ENCODE measurements around the gene TAF15. TPM values are rescaled to one million over a fixed set of nuclear protein-coding genes. Genes with fewer than 3 reads are reported as not detected.

TAF15 gene
- total and polyA plus RNA-seq, 10 of the 15 experiments (the other 5 are each of a cell fraction or from before 2014, with no cell fraction given): 9.5 to 259 (median 40.4) TPM

GRCh38 chr17:35780950-35781349, 28.3 kb upstream of the TAF15 start:
- ChIA-PET CTCF (interaction anchor here (1.2 to 2.8 kb wide), 3 partner anchors 10 to 24 kb away, joined by 3 to 9 read pairs (median 8); no protein-coding TSS in a partner anchor), RAD21 (ENCODE audit: unreplicated experiment) (no interaction called here), SMC1A (ENCODE audit: uncharacterized antibody, unreplicated experiment) (interaction anchor here (1.0 to 1.2 kb wide), 2 partner anchors 13 to 17 kb away, joined by 3 to 4 read pairs; no protein-coding TSS in a partner anchor), POLR2A (no interaction called here)
- BruUV-seq (replicated peaks): no TSS peak
- H3K9ac ChIP-seq (ENCODE audit: control insufficient read depth, insufficient read depth, low read length): no peak overlapping the region
- in situ Hi-C loops (cut with MboI): no loop called here
- DNase-seq (ENCODE audit: low read depth, low spot score) (no peak), FAIRE-seq (no peak), ATAC-seq (no peak)
- no peaks in the 10 kb centered on the region for H4K20me1 ChIP-seq (ENCODE audit: control insufficient read depth, insufficient read depth)
- H3K9me3 ChIP-seq (replicated peaks; ENCODE audit: control insufficient read depth, insufficient read depth, low read length): no peaks in the 10 kb centered on the region
- no peak overlapping the region for H2AFZ ChIP-seq (ENCODE audit: control insufficient read depth, low read depth, low read length)
- H3K79me2 ChIP-seq (ENCODE audit: control insufficient read depth, insufficient read depth, low read length): no peaks in the 10 kb centered on the region
- H3K27ac ChIP-seq (ENCODE audit: control insufficient read depth, insufficient read depth): no peak overlapping the region
- intact Hi-C loops (cut with micrococcal nuclease; ENCODE audit: unreplicated experiment): no loop called here
- 36% methylated on average over 3 of the region's 3 CpGs for WGBS (ENCODE audit: insufficient coverage, insufficient replicate concordance, low lambda C conversion rate, missing lambda C conversion rate)
- TF ChIP-seq PAX8 (IDR thresholded peaks at IDR 0.05) (no peak), STAT3 (IDR thresholded peaks at IDR 0.05; ENCODE audit: low read depth, low read length) (no peak), SREBF2 (IDR thresholded peaks at IDR 0.05; ENCODE audit: low read length) (no peak), ZZZ3 (IDR thresholded peaks at IDR 0.05; ENCODE audit: control insufficient read depth, insufficient read length, low read depth) (no peak), MLLT1 (IDR thresholded peaks at IDR 0.05) (no peak)
- H3K4me1 ChIP-seq (ENCODE audit: control insufficient read depth, insufficient read depth, low read length): no peaks in the 10 kb centered on the region
- H3K4me3 ChIP-seq: no peak overlapping the region
- H3K27me3 ChIP-seq (replicated peaks in 1 of 2; ENCODE audit: control insufficient read depth in 2 of 2, insufficient read depth in 2 of 2, low read length in 1 of 2): peaks cover 0 to 2% of the 10 kb centered on the region in 2 experiments; a peak in 2 of 4 replicates
- H3K4me2 ChIP-seq (ENCODE audit: control insufficient read depth, insufficient read depth): no peak overlapping the region
- H3K36me3 ChIP-seq (ENCODE audit: control insufficient read depth in 2 of 2, insufficient read depth in 2 of 2, low read length in 1 of 2): no peaks in the 10 kb centered on the region

GRCh38 chr17:35784895-35785294, 24.4 kb upstream of the TAF15 start:
- Histone ChIP-seq H3K36me3 (ENCODE audit: control insufficient read depth in 2 of 2, insufficient read depth in 2 of 2, low read length in 1 of 2) (no peaks in the 10 kb centered on the region), H3K9me3 (replicated peaks; ENCODE audit: control insufficient read depth, insufficient read depth, low read length) (no peaks in the 10 kb centered on the region), H3K9ac (ENCODE audit: control insufficient read depth, insufficient read depth, low read length) (no peak overlapping the region), H3K79me2 (ENCODE audit: control insufficient read depth, insufficient read depth, low read length) (no peaks in the 10 kb centered on the region), H3K27me3 (replicated peaks in 1 of 2; ENCODE audit: control insufficient read depth in 2 of 2, insufficient read depth in 2 of 2, low read length in 1 of 2) (peaks cover 2 to 6% of the 10 kb centered on the region in 2 experiments; a peak in 2 of 4 replicates), H3K27ac (ENCODE audit: control insufficient read depth, insufficient read depth) (no peak overlapping the region), H3K4me2 (ENCODE audit: control insufficient read depth, insufficient read depth) (no peak overlapping the region), H2AFZ (ENCODE audit: control insufficient read depth, low read depth, low read length) (no peak overlapping the region), H3K4me3 (no peak overlapping the region), H3K4me1 (ENCODE audit: control insufficient read depth, insufficient read depth, low read length) (no peaks in the 10 kb centered on the region), H4K20me1 (ENCODE audit: control insufficient read depth, insufficient read depth) (no peaks in the 10 kb centered on the region)
- ChIA-PET SMC1A (ENCODE audit: uncharacterized antibody, unreplicated experiment) (no interaction called here), CTCF (interaction anchor here (2.1 kb wide), 1 partner anchor 21 kb away, joined by 12 read pairs; no protein-coding TSS in a partner anchor), RAD21 (ENCODE audit: unreplicated experiment) (no interaction called here), POLR2A (no interaction called here)
- 86% methylated on average over 2 of the region's 2 CpGs for WGBS (ENCODE audit: insufficient coverage, insufficient replicate concordance, low lambda C conversion rate, missing lambda C conversion rate)
- DNase-seq (ENCODE audit: low read depth, low spot score): no peak
- in situ Hi-C loops (cut with MboI) (no loop called here), intact Hi-C loops (cut with micrococcal nuclease; ENCODE audit: unreplicated experiment) (no loop called here)
- no peak for ATAC-seq
- no TSS peak for BruUV-seq (replicated peaks)
- no peak for FAIRE-seq
- TF ChIP-seq ZNF384 (IDR thresholded peaks at IDR 0.05; ENCODE audit: borderline replicate concordance, low read depth, low read length): no peak
- TF ChIP-seq LARP7 (IDR thresholded peaks at IDR 0.05): no peak
- TF ChIP-seq EZH2 (IDR thresholded peaks at IDR 0.05; ENCODE audit: borderline replicate concordance, control insufficient read depth, low read depth, low read length): no peak
- no peak for TF ChIP-seq NFYA (IDR thresholded peaks at IDR 0.05; ENCODE audit: borderline replicate concordance, low read depth, low read length)
- no peak for TF ChIP-seq ZNF687 (IDR thresholded peaks at IDR 0.05)

Data from GM12878 (cell line).